ENCODE results near the gene TBX4.

- TF ChIP-seq POLR2A (IDR thresholded peaks at IDR 0.05) (no peak), CTCF (IDR thresholded peaks at IDR 0.05) (no peak)
Measured at GRCh38 chr17:61468263-61468907, 16.2 kb downstream of the TBX4 start.

Data from transverse colon (tissue), 3 donors.